ENCODE data around the gene CLUH.

The CLUH gene

GRCh38 chr17:2719861-2720260, 8.3 kb upstream of the CLUH start:
- no peak for DNase-seq

GRCh38 chr17:2718150-2718938, 6.8 kb upstream of the CLUH start:
- DNase-seq: no peak

GRCh38 chr17:2716649-2717048, 5.1 kb upstream of the CLUH start:
- DNase-seq: no peak

- DNase-seq: no peak
Observed at GRCh38 chr17:2713881-2714280, 2.3 kb upstream of the CLUH start.

GRCh38 chr17:2712300-2713043, 908 bp upstream of the CLUH start:
- no peak for DNase-seq

GRCh38 chr17:2710803-2711607, 559 bp downstream of the CLUH start:
- DNase-seq: peak; percentile 62

GRCh38 chr17:2710071-2710802, 1.3 kb downstream of the CLUH start:
- DNase-seq: no peak

- peak; percentile 27 for DNase-seq
Observed at GRCh38 chr17:2709183-2709661, 2.3 kb downstream of the CLUH start.

GRCh38 chr17:2708585-2709182, 2.9 kb downstream of the CLUH start:
- DNase-seq: no peak

- peak; percentile 36 for DNase-seq
Observed at GRCh38 chr17:2707721-2708584, 3.6 kb downstream of the CLUH start.

- DNase-seq: no peak
Observed at GRCh38 chr17:2706911-2707510, 4.6 kb downstream of the CLUH start.

GRCh38 chr17:2705888-2706795, 5.4 kb downstream of the CLUH start:
- DNase-seq: no peak

GRCh38 chr17:2705263-2705662, 6.3 kb downstream of the CLUH start:
- no peak for DNase-seq

GRCh38 chr17:2704890-2705248, 6.7 kb downstream of the CLUH start:
- no peak for DNase-seq

GRCh38 chr17:2704031-2704889, 7.3 kb downstream of the CLUH start:
- DNase-seq: no peak

- no peak for DNase-seq
Observed at GRCh38 chr17:2703606-2704005, 8.0 kb downstream of the CLUH start.

- DNase-seq: no peak
Observed at GRCh38 chr17:2703181-2703580, 8.4 kb downstream of the CLUH start.

- no peak for DNase-seq
Observed at GRCh38 chr17:2701996-2702741, 9.4 kb downstream of the CLUH start.
